Measurements from ENCODE around the gene TADA1. TPM values are rescaled to one million over a fixed set of nuclear protein-coding genes. Genes with fewer than 3 reads are reported as not detected.
A peak's percentile ranks its signal among the peaks of the same experiment; 100 is the strongest.

The TADA1 gene
- total and polyA plus RNA-seq, 3 donors from 2014 or later: 19.2 to 25.8 (median 22.0) TPM

DNA sequence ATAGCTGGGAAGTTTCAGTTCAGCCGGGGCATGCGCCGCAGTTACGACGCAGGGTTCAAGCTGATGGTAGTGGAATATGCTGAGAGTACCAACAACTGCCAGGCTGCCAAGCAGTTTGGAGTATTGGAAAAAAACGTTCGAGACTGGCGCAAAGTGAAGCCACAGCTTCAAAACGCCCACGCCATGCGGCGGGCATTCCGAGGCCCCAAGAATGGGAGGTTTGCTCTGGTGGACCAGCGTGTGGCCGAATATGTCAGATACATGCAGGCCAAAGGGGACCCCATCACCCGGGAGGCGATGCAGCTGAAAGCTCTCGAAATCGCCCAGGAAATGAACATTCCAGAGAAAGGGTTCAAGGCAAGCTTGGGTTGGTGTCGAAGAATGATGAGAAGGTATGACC lies 26.9 kb downstream of the TADA1 start:
- H3K36me3 ChIP-seq (ENCODE audit: low read depth, missing control alignments): no peaks in the 10 kb centered on the region
- H3K27me3 ChIP-seq: no peaks in the 10 kb centered on the region
- TF ChIP-seq, protein P1, sequence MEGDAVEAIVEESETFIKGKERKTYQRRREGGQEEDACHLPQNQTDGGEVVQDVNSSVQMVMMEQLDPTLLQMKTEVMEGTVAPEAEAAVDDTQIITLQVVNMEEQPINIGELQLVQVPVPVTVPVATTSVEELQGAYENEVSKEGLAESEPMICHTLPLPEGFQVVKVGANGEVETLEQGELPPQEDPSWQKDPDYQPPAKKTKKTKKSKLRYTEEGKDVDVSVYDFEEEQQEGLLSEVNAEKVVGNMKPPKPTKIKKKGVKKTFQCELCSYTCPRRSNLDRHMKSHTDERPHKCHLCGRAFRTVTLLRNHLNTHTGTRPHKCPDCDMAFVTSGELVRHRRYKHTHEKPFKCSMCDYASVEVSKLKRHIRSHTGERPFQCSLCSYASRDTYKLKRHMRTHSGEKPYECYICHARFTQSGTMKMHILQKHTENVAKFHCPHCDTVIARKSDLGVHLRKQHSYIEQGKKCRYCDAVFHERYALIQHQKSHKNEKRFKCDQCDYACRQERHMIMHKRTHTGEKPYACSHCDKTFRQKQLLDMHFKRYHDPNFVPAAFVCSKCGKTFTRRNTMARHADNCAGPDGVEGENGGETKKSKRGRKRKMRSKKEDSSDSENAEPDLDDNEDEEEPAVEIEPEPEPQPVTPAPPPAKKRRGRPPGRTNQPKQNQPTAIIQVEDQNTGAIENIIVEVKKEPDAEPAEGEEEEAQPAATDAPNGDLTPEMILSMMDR (IDR thresholded peaks at IDR 0.05): no peak
- no peak for TF ChIP-seq POLR2A (IDR thresholded peaks at IDR 0.05)

DNA sequence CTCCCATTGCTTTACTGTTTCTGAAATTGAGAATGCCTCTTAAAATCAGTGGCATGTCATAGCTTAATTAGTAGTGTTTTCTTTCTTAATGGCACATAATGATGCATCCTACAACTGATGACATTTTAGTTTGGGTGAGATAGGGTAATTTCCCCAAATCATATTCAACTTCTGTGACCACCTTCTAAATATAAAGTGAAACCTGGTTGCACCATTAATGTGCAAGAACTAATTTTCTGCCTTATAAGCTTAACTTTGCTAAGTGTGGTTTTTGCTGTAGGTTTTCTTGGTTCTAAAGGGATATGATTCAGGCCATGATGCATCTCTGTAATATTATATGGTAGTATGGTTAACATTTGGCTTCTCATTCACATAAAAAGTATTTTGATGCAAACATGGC lies 27.9 kb downstream of the TADA1 start:
- Histone ChIP-seq H3K36me3 (ENCODE audit: low read depth, missing control alignments) (no peaks in the 10 kb centered on the region), H3K4me1 (peaks cover 20% of the 10 kb centered on the region), H3K9me3 (no peaks in the 10 kb centered on the region), H3K27me3 (no peaks in the 10 kb centered on the region), H3K4me3 (no peak overlapping the region), H3K27ac (no peak overlapping the region)
- DNase-seq: no peak
- intact Hi-C loops (cut with DNase I; ENCODE audit: low total_unique reads): no loop called here
- TF ChIP-seq POLR2A (IDR thresholded peaks at IDR 0.05): no peak
- TF ChIP-seq, protein P1 (IDR thresholded peaks at IDR 0.05): no peak

More for the DNA sequence above, 26.9 kb downstream of the TADA1 start:
- WGBS, 2 donors: 96 to 97% methylated on average over 20 of the region's 20 CpGs
- intact Hi-C loops (cut with DNase I; ENCODE audit: low total_unique reads): no loop called here
- no peak for DNase-seq
- Histone ChIP-seq H3K4me3 (no peak overlapping the region), H3K27ac (no peak overlapping the region), H3K9me3 (no peaks in the 10 kb centered on the region), H3K4me1 (peaks cover 10% of the 10 kb centered on the region)

DNA sequence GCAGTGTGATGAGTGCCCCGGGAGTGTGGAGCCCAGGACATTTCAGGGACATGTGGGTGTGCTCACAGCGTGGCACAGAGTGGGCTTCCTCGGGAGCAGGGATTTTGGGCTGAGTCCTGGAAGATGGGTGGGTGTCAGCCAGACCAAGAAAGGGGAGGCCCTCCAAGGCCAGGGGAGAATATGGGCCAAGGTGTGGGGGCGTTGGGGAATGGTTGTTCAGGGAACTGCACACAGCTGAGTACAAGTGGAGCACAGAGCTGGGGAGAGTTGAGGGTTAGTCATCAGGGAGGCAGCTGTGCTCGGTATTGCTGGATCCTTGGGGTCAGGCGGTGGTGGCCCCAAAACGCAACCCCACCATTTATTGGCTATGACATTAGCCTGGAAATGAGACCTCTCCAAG lies 31.3 kb downstream of the TADA1 start:
- no peaks in the 10 kb centered on the region for H3K27me3 ChIP-seq
- no peak for DNase-seq
- peaks cover 39% of the 10 kb centered on the region for H3K4me1 ChIP-seq
- H3K9me3 ChIP-seq: no peaks in the 10 kb centered on the region
- H3K27ac ChIP-seq: peak overlapping the region in 1 of 2 donors; percentile 79
- WGBS, 2 donors: 41 to 44% methylated on average over 7 of the region's 7 CpGs
- no peaks in the 10 kb centered on the region for H3K36me3 ChIP-seq (ENCODE audit: low read depth, missing control alignments)
- TF ChIP-seq, protein P1 (IDR thresholded peaks at IDR 0.05): no peak
- no peak for TF ChIP-seq POLR2A (IDR thresholded peaks at IDR 0.05)
- H3K4me3 ChIP-seq: no peak overlapping the region
- intact Hi-C loops (cut with DNase I; ENCODE audit: low total_unique reads): no loop called here

DNA sequence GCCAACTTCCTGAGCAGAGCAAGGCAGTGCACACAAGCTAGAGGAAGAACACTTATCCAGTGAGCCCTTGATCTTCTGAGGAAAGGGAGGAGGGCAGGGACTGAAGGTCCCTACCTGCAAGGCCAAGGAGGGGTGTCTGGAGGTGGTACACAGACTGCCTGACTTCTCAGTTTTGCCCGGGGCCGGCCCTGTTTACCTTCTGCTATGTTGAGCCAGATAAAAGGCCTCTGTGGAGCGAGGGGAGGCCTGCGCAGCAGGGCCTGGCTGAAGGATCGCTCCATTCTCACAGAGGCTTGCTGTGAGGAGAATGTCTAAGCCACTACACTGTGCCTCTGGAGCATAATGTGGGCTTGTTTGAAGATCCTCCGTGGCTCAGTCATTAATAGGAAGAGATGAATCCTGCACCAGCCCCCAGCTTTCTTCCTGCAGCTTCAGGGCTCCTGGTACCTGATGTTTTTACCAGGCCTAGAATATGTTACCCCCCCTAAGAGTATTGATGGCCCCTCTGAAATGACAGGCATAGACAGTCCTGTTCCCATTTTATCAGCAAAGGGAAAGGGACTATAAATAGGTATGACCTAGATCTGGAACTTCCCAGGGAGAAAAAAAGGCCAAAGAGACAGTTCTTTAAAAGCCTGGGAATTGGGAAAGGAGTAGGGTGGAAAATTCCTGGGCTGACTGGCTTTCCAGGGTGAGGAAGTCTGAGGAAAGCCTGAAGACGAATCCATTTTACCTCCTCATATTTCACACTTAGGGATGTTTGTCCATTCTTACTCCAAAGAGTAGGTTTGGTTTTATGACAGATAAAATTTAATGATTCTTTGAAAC lies 32.1 kb downstream of the TADA1 start:
- Histone ChIP-seq H3K4me3 (no peak overlapping the region), H3K27ac (peak overlapping the region; percentile 25 to 79), H3K27me3 (no peaks in the 10 kb centered on the region), H3K9me3 (no peaks in the 10 kb centered on the region), H3K36me3 (ENCODE audit: low read depth, missing control alignments) (no peaks in the 10 kb centered on the region), H3K4me1 (peaks cover 39% of the 10 kb centered on the region)
- no peak for TF ChIP-seq POLR2A (IDR thresholded peaks at IDR 0.05)
- TF ChIP-seq, protein P1 (IDR thresholded peaks at IDR 0.05): no peak
- DNase-seq: no peak
- 34 to 41% methylated on average over 2 to 7 of the region's 7 CpGs for WGBS, 2 donors
- intact Hi-C loops (cut with DNase I; ENCODE audit: low total_unique reads): no loop called here

DNA sequence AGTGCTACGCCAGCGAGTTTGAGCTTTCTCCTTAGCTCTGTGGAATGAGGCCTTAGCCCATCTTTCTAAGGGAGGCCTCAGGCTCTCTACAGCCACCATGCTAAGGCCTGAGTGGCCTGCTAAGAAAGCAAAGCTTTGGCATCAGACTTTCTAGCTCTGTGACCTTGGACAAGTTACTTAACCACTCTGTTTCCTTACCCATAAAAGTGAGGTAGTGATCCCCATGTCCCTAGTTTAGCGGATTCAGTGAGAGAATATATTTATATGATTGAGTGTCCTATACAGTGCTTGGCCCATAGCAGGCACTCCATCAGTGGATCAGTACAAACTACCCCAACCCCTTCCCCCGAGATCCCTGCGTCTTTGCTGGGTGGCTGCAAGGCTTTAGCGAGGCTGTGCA lies 32.7 kb downstream of the TADA1 start:
- H3K9me3 ChIP-seq: no peaks in the 10 kb centered on the region
- WGBS, 2 donors: 71 to 83% methylated on average over 6 of the region's 6 CpGs
- TF ChIP-seq, protein P1 (IDR thresholded peaks at IDR 0.05): no peak
- TF ChIP-seq POLR2A (IDR thresholded peaks at IDR 0.05): no peak
- H3K4me3 ChIP-seq: no peak overlapping the region
- DNase-seq: no peak
- no peaks in the 10 kb centered on the region for H3K36me3 ChIP-seq (ENCODE audit: low read depth, missing control alignments)
- peak overlapping the region in 1 of 2 donors; percentile 79 for H3K27ac ChIP-seq
- peaks cover 39% of the 10 kb centered on the region for H3K4me1 ChIP-seq
- no peaks in the 10 kb centered on the region for H3K27me3 ChIP-seq
- intact Hi-C loops (cut with DNase I; ENCODE audit: low total_unique reads): no loop called here

All from testis (tissue), 3 donors.